NCI-H2171 (cell line): Measurements from ENCODE around the gene MAML2.
"Not testable (repeated sequence)": the region's sequence is repeated elsewhere in the genome, so short reads cannot be mapped to it uniquely, and the experiment has no call there.

ENCODE experiments used
- DNase-seq: peaks from one replicate; lab custom pipeline; 2025; lab: John Stamatoyannopoulos, UW

Gene MAML2

GRCh38 chr11:96271352-96271751 is 71.6 kb downstream of the MAML2 start:
- DNase-seq = not testable (repeated sequence)

- not testable (repeated sequence) for DNase-seq
Observed at GRCh38 chr11:96268527-96268926, 74.5 kb downstream of the MAML2 start.

GRCh38 chr11:96267496-96268032 is 75.4 kb downstream of the MAML2 start:
- no peak for DNase-seq

DNA sequence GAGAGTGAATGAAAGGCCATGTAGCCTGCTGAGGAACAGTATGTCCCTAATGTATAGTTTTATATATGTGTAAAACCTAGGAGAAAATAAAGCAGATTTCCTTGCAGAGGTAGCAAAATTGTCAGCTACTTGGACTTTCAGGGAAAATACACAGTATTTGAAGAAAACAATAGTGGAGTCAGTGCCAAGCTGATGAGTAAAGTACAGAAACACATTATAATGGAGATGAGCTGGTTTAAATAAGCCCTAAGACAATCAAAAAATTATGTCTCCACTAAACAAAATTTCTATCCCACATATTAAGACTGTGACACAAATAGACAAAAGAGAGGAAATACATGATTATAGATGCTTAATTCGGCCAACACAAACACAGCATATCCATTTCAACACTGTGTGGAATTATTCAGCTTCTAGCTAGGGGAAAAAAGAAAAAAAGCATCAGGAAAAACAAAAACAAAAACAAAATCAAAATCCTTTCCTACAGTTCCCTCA is 75.9 kb downstream of the MAML2 start:
- no peak for DNase-seq

GRCh38 chr11:96265972-96266371 is 77.0 kb downstream of the MAML2 start:
- no peak for DNase-seq

- no peak for DNase-seq
Observed at GRCh38 chr11:96265220-96265737, 77.7 kb downstream of the MAML2 start.

- no peak for DNase-seq
Observed at GRCh38 chr11:96264364-96264763, 78.6 kb downstream of the MAML2 start.

DNA sequence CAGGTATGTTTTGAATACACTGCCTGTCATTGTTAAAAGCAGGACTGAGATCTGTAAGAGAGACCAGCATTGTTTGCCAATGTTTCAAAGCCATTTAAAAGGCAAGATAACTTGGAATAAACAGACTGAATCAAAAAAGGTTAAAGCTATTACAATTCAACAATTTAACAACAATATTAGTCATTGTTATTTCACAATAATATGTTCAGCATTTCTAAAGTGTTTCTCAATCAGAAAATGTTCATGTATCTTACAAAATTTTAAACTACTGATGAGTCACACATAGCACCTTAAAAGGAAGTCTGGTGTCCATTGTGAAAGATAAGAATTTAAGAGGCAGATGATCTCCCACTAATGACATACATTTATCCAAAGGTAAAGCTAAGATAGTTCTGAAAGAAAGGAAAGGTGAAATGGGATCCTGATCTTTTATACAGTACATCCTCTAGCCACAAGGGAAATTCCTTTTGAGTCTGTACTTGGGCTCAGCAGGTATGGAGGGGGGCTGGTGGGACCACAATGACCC is 79.7 kb downstream of the MAML2 start:
- no peak for DNase-seq

DNA sequence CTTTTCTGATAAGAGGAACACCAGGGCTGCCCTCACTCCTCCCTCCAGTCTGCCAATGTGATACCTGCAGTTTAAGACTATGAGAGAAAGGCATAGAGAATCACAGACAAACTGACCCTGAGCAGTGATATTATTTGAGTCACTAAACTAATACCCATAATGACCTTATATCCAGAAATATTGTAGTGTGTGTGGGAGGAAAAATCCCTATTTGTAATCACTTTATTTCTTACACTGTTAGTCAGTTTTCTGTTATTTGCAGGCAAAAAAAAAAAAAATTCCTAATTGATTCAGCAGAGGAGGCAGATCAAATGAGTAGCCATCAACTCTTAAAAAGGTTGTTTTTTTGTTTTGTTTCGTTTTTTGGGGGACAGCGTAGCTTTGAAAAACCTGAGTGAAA is 82.5 kb downstream of the MAML2 start:
- DNase-seq = no peak

GRCh38 chr11:96260067-96260511 is 82.9 kb downstream of the MAML2 start:
- peak; percentile 22 for DNase-seq

DNA sequence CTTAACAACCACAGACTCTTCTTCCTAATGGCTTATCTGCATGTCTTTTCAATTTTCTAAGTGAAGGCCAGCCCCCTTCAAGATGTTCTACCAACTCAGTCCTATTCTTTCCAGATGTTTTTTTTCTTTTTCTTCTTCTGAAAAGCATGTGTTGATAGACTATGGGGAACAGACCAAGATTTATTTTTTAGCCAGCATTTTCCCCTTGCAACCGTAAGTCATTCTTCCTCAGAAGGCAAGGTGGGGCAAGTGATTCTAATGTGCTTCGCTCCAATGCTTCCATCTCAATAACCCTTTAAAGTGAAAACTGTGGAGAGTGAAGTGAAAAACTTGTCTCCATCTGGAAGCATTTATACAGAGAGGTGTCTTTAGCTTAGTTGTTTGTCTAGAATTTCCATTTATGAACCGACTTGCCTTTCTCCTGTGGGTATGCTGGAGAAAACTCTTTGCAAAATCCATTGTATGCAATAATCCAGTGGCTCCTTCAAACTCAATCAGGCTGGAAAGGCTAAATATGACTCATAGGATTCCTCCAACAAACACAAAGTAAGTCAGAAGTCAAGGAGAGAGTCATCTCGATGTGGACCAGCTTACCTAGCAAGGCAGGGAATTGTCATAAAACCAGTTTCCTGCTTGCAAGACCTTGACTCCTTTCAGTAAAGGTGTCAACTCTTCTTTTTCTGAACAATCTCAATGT is 83.7 kb downstream of the MAML2 start:
- no peak for DNase-seq

DNA sequence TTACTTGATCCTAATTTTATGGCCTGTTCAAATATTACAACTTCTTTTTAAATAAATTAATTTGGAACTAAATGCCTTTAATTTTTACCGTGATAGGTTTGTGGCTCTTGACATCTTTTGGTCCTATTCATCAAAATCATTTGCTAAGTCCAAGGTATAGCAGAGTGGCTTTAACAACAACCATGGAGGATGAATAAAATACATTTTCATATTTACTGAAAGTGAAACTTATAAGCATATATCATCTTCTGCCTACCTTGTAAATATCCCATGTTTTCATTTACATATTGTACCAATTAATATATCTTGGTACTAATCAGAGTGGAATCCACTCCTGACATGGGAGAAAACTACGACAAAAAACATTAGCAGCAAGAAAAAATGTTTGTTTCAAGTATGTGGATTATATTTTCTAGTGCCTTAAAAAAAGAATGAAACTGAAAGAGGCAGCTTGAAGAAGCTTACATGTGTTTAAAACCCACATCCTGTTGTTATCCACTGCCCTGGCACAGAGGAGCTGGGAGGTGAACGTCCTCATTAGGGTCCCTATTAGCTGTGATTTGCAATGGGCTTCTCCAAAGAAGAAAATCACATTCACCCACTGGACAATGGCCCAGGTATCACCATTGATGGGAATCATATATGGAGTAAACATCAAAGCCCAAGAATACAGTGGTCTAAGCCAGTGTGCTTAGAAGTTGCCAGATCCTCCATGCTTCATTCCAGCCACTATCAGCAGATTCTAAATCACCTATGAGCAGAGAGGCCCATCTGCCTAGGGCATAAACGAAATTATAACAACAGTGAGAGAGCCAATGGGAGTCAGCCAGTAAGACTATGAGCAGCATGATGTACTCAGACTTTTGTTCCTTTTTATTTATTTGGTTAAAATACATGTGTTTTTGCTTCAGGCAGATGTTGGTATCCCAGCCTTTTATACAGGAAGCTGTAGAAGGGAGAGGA is 84.7 kb downstream of the MAML2 start:
- DNase-seq = no peak

GRCh38 chr11:96257036-96257435 is 86.0 kb downstream of the MAML2 start:
- DNase-seq = no peak

GRCh38 chr11:96256215-96257011 is 86.6 kb downstream of the MAML2 start:
- no peak for DNase-seq

GRCh38 chr11:96254854-96255253 is 88.1 kb downstream of the MAML2 start:
- no peak for DNase-seq

GRCh38 chr11:96254087-96254486 is 88.9 kb downstream of the MAML2 start:
- no peak for DNase-seq

- DNase-seq = no peak
Observed at GRCh38 chr11:96246718-96247552, 96.1 kb downstream of the MAML2 start.

GRCh38 chr11:96242971-96243647 is 99.9 kb downstream of the MAML2 start:
- DNase-seq = peak; percentile 96

DNA sequence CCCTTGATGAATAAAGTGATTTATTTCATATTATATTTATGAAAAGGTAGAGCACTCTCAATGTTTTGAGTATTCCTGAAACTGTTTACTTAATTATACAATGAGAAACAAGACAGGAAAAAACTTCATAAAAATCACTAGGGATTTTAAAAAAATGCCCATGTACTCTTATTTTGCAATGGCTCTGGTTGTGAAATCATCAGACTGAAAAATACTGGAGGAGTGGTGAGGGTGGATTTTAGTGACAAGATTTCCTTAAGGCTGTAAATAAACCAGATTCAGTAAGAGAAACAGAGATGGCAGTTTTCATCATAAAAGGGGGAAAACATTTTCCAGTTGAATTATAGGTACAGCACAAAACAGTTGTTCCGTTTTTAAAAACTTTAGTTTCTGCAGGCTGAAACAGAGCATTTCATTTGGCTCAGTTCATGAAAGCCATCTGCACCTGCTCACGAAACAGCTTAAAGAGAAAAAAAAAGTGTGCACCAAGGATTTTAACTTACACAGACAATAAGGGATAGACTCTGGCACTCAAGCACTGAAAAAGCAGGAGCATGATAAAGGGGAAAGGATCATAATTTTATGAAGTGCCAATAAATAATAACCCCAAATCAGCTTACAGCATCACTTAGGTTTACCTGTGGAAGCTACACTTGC is 100.7 kb downstream of the MAML2 start:
- no peak for DNase-seq
